Dedifferentiated amniotic fluid mesenchymal stem cell (primary cell): ENCODE data around the gene TULP1.
A peak's percentile ranks its signal among the peaks of the same experiment; 100 is the strongest.

Experiments used
- DNase-seq: peaks from one replicate; pipeline ENCODE4 v3.0.0-alpha.2; 2016; ENCODE audit errors: extremely low spot score

Gene TULP1

GRCh38 chr6:35496841-35497570, 15.7 kb downstream of the TULP1 start, which contains the start of gene TEAD3:
TSS of gene TEAD3 (minus strand) at chr6:35497079.
- peak; percentile 44 for DNase-seq

- no peak for DNase-seq
Measured at GRCh38 chr6:35496036-35496840, 16.5 kb downstream of the TULP1 start.

- DNase-seq: no peak
Measured at GRCh38 chr6:35495258-35496035, 17.2 kb downstream of the TULP1 start.

GRCh38 chr6:35494161-35494563, 18.5 kb downstream of the TULP1 start:
- no peak for DNase-seq

GRCh38 chr6:35493307-35493983, 19.3 kb downstream of the TULP1 start:
- DNase-seq: no peak

GRCh38 chr6:35492974-35493284, 19.8 kb downstream of the TULP1 start:
- no peak for DNase-seq

- no peak for DNase-seq
Measured at GRCh38 chr6:35492258-35492973, 20.3 kb downstream of the TULP1 start.

GRCh38 chr6:35491558-35492257, 21.0 kb downstream of the TULP1 start:
- DNase-seq: no peak

GRCh38 chr6:35490821-35491557, 21.7 kb downstream of the TULP1 start:
- no peak for DNase-seq

- no peak for DNase-seq
Measured at GRCh38 chr6:35489995-35490791, 22.5 kb downstream of the TULP1 start.

GRCh38 chr6:35489066-35489465, 23.6 kb downstream of the TULP1 start:
- no peak for DNase-seq

- DNase-seq: no peak
Measured at GRCh38 chr6:35488517-35488862, 24.2 kb downstream of the TULP1 start.

GRCh38 chr6:35487658-35488516, 24.8 kb downstream of the TULP1 start:
- DNase-seq: no peak

GRCh38 chr6:35486005-35486925, 26.4 kb downstream of the TULP1 start:
- DNase-seq: no peak

- no peak for DNase-seq
Measured at GRCh38 chr6:35485402-35485877, 27.3 kb downstream of the TULP1 start.

GRCh38 chr6:35484921-35485392, 27.7 kb downstream of the TULP1 start:
- no peak for DNase-seq
